Stomach (tissue), 4 donors: ENCODE data around the gene YWHAB.

Experiments used
- CTCF ChIP-seq, 7 experiments: fragments of 450-650 bp in 4 of 7; fragments of 200-600 bp in 3 of 7; sonication (generic) in 3 of 7; IDR thresholded peaks; one replicate each; pipeline ENCODE4 v1.5.1; 2016 to 2019; ENCODE audit warnings: antibody characterized with exemption in 7 of 7, control low read depth in 2 of 7, mild to moderate bottlenecking in 1 of 7
- POLR2A ChIP-seq, 4 donors: fragments of 450-650 bp; IDR thresholded peaks; one replicate each; pipeline ENCODE4 v1.6.1; 2016; ENCODE audit warnings: antibody characterized with exemption in 4 of 4, control low read depth in 2 of 4, mild to moderate bottlenecking in 1 of 4, moderate library complexity in 1 of 4
- POLR2AphosphoS5 ChIP-seq, 3 donors: sonication (generic); formaldehyde crosslinking; IDR thresholded peaks; one replicate each; pipeline ENCODE4 v1.6.1; 2016; ENCODE audit warnings: antibody characterized with exemption in 3 of 3

- TF ChIP-seq CTCF (IDR thresholded peaks at IDR 0.05) (no peak), POLR2A (IDR thresholded peaks at IDR 0.05) (no peak), POLR2AphosphoS5 (IDR thresholded peaks at IDR 0.05) (no peak)
These were observed 55.7 kb downstream of the YWHAB start for GRCh38 chr20:44941120-44941691.
